DOHH2 (cell line): Measurements from ENCODE around the gene CKM.

Experiments
- H3F3A ChIP-seq: fragments of 200-600 bp; sonication (generic), shearing (Covaris generic); 2 replicates; pipeline ENCODE4 v1.6.0; 2016; ENCODE audit warnings: antibody characterized with exemption, mild to moderate bottlenecking; ENCODE audit not compliant: control insufficient read depth, insufficient read depth
- H3K27ac ChIP-seq: fragments of 200-600 bp; sonication (generic); 2 replicates; pipeline ENCODE4 v1.5.1; 2014; ENCODE audit warnings: low read depth, mild to moderate bottlenecking, low read length, moderate library complexity
- H3K27me3 ChIP-seq: fragments of 200-600 bp; sonication (generic); 2 replicates; pipeline ENCODE4 v1.6.1; 2014; ENCODE audit warnings: mild to moderate bottlenecking, low read length, mixed read lengths; ENCODE audit not compliant: control insufficient read depth
- H3K36me3 ChIP-seq: fragments of 200-600 bp; sonication (generic); 2 replicates; pipeline ENCODE4 v1.6.1; 2014; ENCODE audit warnings: mild to moderate bottlenecking, low read length, moderate library complexity, mixed read lengths; ENCODE audit not compliant: control insufficient read depth
- H3K4me1 ChIP-seq: fragments of 200-600 bp; sonication (generic); 2 replicates; pipeline ENCODE4 v1.6.1; 2014; ENCODE audit warnings: mild to moderate bottlenecking, low read length, mixed read lengths; ENCODE audit not compliant: control insufficient read depth
- H3K4me2 ChIP-seq: fragments of 200-600 bp; sonication (generic); 2 replicates; pipeline ENCODE4 v1.6.0; 2014; ENCODE audit warnings: mild to moderate bottlenecking, low read length, moderate library complexity
- H3K4me3 ChIP-seq: fragments of 200-600 bp; sonication (generic); 2 replicates; pipeline ENCODE4 v1.5.1; 2014; ENCODE audit warnings: mild to moderate bottlenecking, low read length, mixed read lengths
- H3K79me2 ChIP-seq: fragments of 200-600 bp; sonication (generic); 2 replicates; pipeline ENCODE4 v1.6.1; 2014; ENCODE audit warnings: mild to moderate bottlenecking, low read length, mixed read lengths; ENCODE audit not compliant: control insufficient read depth
- H3K9me2 ChIP-seq: fragments of 200-600 bp; sonication (generic); replicated peaks from 2 replicates; pipeline ENCODE4 v1.6.1; 2014; ENCODE audit warnings: mild to moderate bottlenecking, low read length, mixed read lengths; ENCODE audit not compliant: control insufficient read depth
- H3K9me3 ChIP-seq: fragments of 200-600 bp; sonication (generic); 2 replicates; pipeline ENCODE4 v1.6.1; 2014; ENCODE audit warnings: antibody characterized with exemption, low read length, mixed read lengths; ENCODE audit not compliant: control insufficient read depth, insufficient read depth
- H4K20me1 ChIP-seq: fragments of 200-600 bp; sonication (generic); 2 replicates; pipeline ENCODE4 v1.6.0; 2014; ENCODE audit warnings: low read depth, mild to moderate bottlenecking, antibody characterized with exemption, low read length, moderate library complexity; ENCODE audit not compliant: control insufficient read depth, insufficient read depth
- EZH2phosphoT487 ChIP-seq: fragments of 200-600 bp; sonication (generic); IDR thresholded peaks from 2 replicates; pipeline ENCODE4 v1.6.1; 2017; ENCODE audit warnings: borderline replicate concordance, mild to moderate bottlenecking, antibody characterized with exemption, low read length, moderate library complexity, mixed read lengths
- TF ChIP-seq, protein P1 (sequence below): fragments of 200-600 bp; sonication (generic); IDR thresholded peaks from one replicate; pipeline ENCODE4 v1.5.1; 2014; ENCODE audit warnings: antibody characterized with exemption, mild to moderate bottlenecking, low read depth, low read length; ENCODE audit not compliant: poor library complexity, severe bottlenecking

The CKM gene

DNA sequence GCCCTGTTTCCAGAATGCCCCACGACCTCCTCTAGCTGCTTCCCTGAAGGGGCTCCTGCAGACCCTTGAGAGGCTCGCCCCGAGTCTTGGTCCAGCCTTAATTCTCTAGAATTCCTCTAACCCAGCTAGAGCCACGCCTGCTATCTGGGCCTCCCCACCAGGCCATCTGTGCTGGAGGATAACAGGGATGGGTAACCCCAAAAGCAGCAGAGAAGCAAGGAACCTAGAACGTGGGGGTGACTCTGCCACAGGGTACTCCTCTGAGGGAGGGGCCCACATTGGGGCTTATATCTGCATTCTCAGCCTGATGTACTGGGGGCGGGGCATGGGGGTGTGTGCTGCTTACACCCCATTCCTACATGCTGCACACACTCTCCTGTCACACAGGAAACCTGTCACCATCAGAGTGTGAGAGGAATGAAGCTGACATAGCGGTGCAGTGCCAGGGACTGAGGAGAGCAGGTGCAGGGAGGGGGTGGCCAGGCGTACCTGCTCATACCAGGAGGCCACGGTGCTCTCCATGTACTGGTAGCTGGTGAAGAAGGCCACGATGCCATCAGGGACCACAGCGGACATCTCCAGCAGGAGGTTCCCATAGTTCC, 31.7 kb upstream of the CKM start:
- no peaks in the 10 kb centered on the region for H3K9me2 ChIP-seq
- no peaks in the 10 kb centered on the region for H3F3A ChIP-seq
- no peak overlapping the region for H3K4me2 ChIP-seq
- H3K4me1 ChIP-seq = no peaks in the 10 kb centered on the region
- no peaks in the 10 kb centered on the region for H3K9me3 ChIP-seq
- no peak overlapping the region for H3K27ac ChIP-seq
- H3K27me3 ChIP-seq = no peaks in the 10 kb centered on the region
- TF ChIP-seq, protein P1, sequence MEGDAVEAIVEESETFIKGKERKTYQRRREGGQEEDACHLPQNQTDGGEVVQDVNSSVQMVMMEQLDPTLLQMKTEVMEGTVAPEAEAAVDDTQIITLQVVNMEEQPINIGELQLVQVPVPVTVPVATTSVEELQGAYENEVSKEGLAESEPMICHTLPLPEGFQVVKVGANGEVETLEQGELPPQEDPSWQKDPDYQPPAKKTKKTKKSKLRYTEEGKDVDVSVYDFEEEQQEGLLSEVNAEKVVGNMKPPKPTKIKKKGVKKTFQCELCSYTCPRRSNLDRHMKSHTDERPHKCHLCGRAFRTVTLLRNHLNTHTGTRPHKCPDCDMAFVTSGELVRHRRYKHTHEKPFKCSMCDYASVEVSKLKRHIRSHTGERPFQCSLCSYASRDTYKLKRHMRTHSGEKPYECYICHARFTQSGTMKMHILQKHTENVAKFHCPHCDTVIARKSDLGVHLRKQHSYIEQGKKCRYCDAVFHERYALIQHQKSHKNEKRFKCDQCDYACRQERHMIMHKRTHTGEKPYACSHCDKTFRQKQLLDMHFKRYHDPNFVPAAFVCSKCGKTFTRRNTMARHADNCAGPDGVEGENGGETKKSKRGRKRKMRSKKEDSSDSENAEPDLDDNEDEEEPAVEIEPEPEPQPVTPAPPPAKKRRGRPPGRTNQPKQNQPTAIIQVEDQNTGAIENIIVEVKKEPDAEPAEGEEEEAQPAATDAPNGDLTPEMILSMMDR = no peak
- TF ChIP-seq EZH2phosphoT487 = no peak
- H4K20me1 ChIP-seq = no peaks in the 10 kb centered on the region
- H3K36me3 ChIP-seq = peaks cover 23% of the 10 kb centered on the region
- H3K4me3 ChIP-seq = no peak overlapping the region
- no peaks in the 10 kb centered on the region for H3K79me2 ChIP-seq

DNA sequence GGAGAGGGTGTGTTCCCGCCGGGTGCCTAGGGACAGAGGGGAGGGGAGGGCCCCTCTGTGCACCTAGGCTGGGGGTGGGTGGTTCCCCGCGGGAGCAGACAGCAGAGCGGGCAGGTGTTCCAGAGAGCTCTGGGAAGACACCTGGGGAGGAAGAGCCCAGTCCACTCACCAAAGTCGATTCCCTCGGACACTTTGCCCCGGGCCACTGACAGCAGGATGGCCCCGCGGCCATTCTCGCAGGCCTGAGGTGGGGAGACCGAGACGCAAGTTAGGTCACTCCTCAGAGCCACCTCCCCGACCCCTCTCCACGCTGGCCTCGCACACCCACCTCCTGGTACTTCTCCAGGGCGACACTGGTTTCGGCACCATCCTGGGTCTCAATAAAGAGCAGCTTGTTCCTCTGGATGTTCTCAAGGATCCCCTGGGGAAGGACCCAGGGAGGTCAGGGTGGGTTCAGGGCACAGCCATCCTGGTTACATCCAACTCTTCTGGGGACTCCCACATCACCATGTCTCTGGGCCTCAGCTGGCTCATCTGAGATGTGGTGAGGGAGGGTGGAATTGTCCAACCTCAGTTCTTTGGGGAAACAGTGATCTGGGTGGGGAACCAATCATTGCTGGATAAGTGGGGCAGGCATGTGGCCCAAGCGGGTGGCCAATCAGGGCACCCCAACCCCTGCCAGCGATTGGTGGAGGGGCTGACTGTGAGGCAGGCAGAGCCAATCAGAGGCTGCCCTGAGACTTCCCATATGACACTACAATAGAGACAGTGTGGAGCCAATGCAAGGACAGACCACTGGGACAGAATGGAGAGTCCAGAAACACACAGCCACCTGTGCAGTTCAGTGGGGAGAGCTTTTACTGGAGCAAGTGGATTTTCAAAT, 30.5 kb upstream of the CKM start:
- Histone ChIP-seq H3K27me3 (no peaks in the 10 kb centered on the region), H3K4me2 (no peak overlapping the region), H3K9me2 (no peaks in the 10 kb centered on the region), H3K27ac (no peak overlapping the region), H3K4me1 (no peaks in the 10 kb centered on the region), H4K20me1 (no peaks in the 10 kb centered on the region), H3K4me3 (no peak overlapping the region), H3K36me3 (peaks cover 23% of the 10 kb centered on the region), H3K79me2 (no peaks in the 10 kb centered on the region), H3F3A (no peaks in the 10 kb centered on the region), H3K9me3 (no peaks in the 10 kb centered on the region)
- TF ChIP-seq EZH2phosphoT487 = no peak
- TF ChIP-seq, protein P1 = no peak

DNA sequence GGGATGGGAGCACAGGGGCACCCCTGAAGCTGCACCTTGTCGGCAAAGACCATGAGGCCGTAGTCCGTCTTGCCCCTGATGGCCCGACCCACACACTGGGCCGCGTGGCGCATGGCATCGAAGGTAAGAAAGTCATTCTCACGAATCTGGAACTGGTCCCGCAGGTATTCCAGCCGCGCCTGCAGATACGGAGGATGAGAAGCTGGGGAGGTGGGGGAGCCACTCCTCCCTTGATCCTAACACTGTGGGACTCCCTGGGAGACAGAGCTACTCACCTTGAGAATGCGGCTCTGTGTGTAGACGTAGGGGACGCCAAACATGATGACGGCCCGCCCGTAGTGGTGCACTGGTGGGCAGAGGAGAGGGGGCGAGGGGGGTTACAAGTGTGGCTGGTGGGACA, 29.8 kb upstream of the CKM start:
- Histone ChIP-seq H3K79me2 (no peaks in the 10 kb centered on the region), H3K36me3 (peaks cover 23% of the 10 kb centered on the region)

More for the DNA sequence above, 29.8 kb upstream of the CKM start:
- Histone ChIP-seq H3K27me3 (no peaks in the 10 kb centered on the region), H4K20me1 (no peaks in the 10 kb centered on the region), H3K4me2 (no peak overlapping the region), H3K4me1 (no peaks in the 10 kb centered on the region), H3K4me3 (no peak overlapping the region), H3F3A (no peaks in the 10 kb centered on the region), H3K9me2 (no peaks in the 10 kb centered on the region), H3K27ac (no peak overlapping the region), H3K9me3 (no peaks in the 10 kb centered on the region)
- TF ChIP-seq, protein P1 = no peak
- no peak for TF ChIP-seq EZH2phosphoT487
